Lung (tissue), 12 donors: Measurements from ENCODE around the gene THBS4. TPM values are rescaled to one million over a fixed set of nuclear protein-coding genes. Genes with fewer than 3 reads are reported as not detected.

Experiments
- ATAC-seq: fragments of 200-7000 bp; cut with Tn5 transposase; one replicate; pipeline ENCODE4 v1.9.1; 2020; ENCODE audit warnings: moderate number of reproducible peaks; ENCODE audit not compliant: insufficient read depth, low FRiP score
- DNase-seq, 3 donors: peaks; one replicate each; pipeline ENCODE4 v3.0.0-alpha.2; 2013 to 2017
- H3K27ac ChIP-seq, 2 donors: one replicate each; pipeline ENCODE4 v1.5.1; 2013; ENCODE audit warnings: mild to moderate bottlenecking in 2 of 2, moderate library complexity in 2 of 2, control low read depth in 1 of 2, inconsistent platforms in 1 of 2, low read depth in 1 of 2, low read length in 1 of 2
- H3K27me3 ChIP-seq, 3 donors: one replicate each; pipeline ENCODE4 v1.5.1; 2013; ENCODE audit warnings: low read length in 2 of 3; ENCODE audit not compliant: control insufficient read depth in 3 of 3, insufficient read depth in 3 of 3
- H3K36me3 ChIP-seq, 4 donors: one replicate each; pipeline ENCODE4 v1.5.1; 2013; ENCODE audit warnings: low read length in 4 of 4, mild to moderate bottlenecking in 1 of 4, moderate library complexity in 1 of 4; ENCODE audit not compliant: control insufficient read depth in 4 of 4, insufficient read depth in 4 of 4
- H3K4me1 ChIP-seq, 5 donors: one replicate each; pipeline ENCODE4 v1.5.1; 2013; ENCODE audit warnings: low read length in 5 of 5, mild to moderate bottlenecking in 2 of 5, moderate library complexity in 1 of 5; ENCODE audit not compliant: control insufficient read depth in 5 of 5, insufficient read depth in 5 of 5
- H3K4me3 ChIP-seq: one replicate; pipeline ENCODE4 v1.5.1; 2013; ENCODE audit warnings: mild to moderate bottlenecking, control low read depth, moderate library complexity
- H3K9ac ChIP-seq, 2 donors: one replicate each; pipeline ENCODE4 v1.5.1; 2013; ENCODE audit warnings: low read length in 2 of 2, control low read depth in 1 of 2; ENCODE audit not compliant: insufficient read depth in 1 of 2
- H3K9me3 ChIP-seq, 4 donors: one replicate each; pipeline ENCODE4 v1.5.1; 2013; ENCODE audit warnings: low read length in 3 of 4, mild to moderate bottlenecking in 1 of 4, moderate library complexity in 1 of 4; ENCODE audit not compliant: control insufficient read depth in 4 of 4, insufficient read depth in 3 of 4
- WGBS, 2 donors: extraction: QIAGEN DNeasy Blood & Tissue Kit; methylation state at CpG; one replicate each; pipeline ENCODE4 v1.1.7; 2013; 5-methylcytosine and 5-hydroxymethylcytosine counted together
- polyA plus RNA-seq, 2 donors: library from polyadenylated mRNA; stranded (reverse); fragments of 200-250 nt; gene quantifications; one replicate each; pipeline ENCODE4 v1.2.1, GENCODE V29; 2013
- total RNA-seq, 2 donors: library from RNA; depleted of rRNA in 1 of 2; stranded (reverse); fragments of >200 nt in 1 of 2; gene quantifications; one replicate each; pipeline ENCODE4 v1.2.1, GENCODE V29; 2014 to 2021
- TF ChIP-seq, protein P1 (sequence below): IDR thresholded peaks from 2 replicates; pipeline ENCODE4 v1.5.1; 2012; ENCODE audit warnings: mild to moderate bottlenecking; ENCODE audit errors: control extremely low read depth, extremely low read depth
- donor health status: control.
- donor health status: control.
- donor health status: Bipolar disorder and iron deficiency.
- donor health status: healthy.
- donor health status: DM: yes; HTN: yes; CAD: no.

The THBS4 gene
- total and polyA plus RNA-seq, 4 donors: 0.69 to 4.2 (median 1.3) TPM

DNA sequence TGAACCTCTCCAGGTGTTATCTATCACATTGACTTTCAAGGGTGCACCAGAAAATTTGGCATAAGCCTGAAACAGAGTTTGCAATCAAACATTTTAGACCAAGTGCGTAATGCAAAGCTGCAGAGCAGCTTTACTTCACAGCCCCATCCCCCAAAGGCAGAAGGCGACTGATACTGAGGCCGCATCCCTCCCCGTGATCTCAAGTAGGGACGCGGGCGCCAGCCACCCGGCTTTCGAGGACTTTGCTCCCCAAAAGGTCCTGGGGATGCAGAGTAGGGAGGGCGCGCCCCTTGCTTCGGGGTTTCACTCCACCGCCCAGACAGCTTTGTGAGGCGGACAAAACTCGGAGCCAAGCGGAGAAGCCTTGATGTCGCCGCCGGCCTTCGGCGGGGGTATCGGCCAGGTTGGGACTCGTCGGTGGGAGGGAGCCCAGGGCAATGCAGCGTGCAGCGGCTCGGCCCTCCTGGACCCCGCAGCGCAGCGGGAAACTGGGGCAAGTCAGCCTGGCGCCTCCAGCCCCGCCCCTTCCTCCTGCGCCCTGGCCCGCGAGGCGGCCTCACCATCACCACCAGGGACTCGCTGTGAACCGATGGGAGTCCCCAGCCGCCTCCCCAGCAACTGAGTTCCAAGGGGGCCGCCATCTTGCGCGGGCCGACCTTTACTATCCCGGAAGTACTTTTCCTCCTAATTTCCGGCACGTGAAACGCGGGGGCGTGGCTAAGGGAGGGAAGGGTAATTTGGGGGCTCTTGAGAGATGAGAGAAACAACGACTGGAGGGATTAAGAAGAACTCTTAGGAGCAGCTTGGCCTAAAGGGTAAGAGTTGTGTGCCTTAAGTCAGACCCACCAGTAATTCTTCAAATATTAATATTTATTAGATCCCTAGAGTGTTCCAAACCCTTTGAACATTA lies 44.3 kb upstream of the THBS4 start, which contains the start of gene MTX3:
Gene MTX3, minus strand, starts transcription at position 665 of the 910 bp plus-strand sequence. Its CDS starts 24 bp downstream, at position 641.
- H3K4me1 ChIP-seq: peaks cover 0 to 11% (median 6%) of the 10 kb centered on the region in 5 donors
- H3K4me3 ChIP-seq: peak within 1 kb of the TSS; percentile 80
- peak within 1 kb of the TSS; percentile 43 to 53 for H3K9ac ChIP-seq
- H3K9me3 ChIP-seq: no peaks in the 10 kb centered on the region
- TF ChIP-seq, protein P1, sequence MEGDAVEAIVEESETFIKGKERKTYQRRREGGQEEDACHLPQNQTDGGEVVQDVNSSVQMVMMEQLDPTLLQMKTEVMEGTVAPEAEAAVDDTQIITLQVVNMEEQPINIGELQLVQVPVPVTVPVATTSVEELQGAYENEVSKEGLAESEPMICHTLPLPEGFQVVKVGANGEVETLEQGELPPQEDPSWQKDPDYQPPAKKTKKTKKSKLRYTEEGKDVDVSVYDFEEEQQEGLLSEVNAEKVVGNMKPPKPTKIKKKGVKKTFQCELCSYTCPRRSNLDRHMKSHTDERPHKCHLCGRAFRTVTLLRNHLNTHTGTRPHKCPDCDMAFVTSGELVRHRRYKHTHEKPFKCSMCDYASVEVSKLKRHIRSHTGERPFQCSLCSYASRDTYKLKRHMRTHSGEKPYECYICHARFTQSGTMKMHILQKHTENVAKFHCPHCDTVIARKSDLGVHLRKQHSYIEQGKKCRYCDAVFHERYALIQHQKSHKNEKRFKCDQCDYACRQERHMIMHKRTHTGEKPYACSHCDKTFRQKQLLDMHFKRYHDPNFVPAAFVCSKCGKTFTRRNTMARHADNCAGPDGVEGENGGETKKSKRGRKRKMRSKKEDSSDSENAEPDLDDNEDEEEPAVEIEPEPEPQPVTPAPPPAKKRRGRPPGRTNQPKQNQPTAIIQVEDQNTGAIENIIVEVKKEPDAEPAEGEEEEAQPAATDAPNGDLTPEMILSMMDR: no peak
- ATAC-seq: peak; percentile 90
- no peaks in the 10 kb centered on the region for H3K27me3 ChIP-seq
- peaks cover 0 to 22% (median 4%) of the 10 kb centered on the region in 4 donors for H3K36me3 ChIP-seq
- peak within 1 kb of the TSS; percentile 73 to 76 for H3K27ac ChIP-seq
- peak; percentile 88 to 92 (median 92) for DNase-seq
- WGBS, 2 donors: 4 to 5% methylated on average over 36 to 50 of the region's 50 CpGs

DNA sequence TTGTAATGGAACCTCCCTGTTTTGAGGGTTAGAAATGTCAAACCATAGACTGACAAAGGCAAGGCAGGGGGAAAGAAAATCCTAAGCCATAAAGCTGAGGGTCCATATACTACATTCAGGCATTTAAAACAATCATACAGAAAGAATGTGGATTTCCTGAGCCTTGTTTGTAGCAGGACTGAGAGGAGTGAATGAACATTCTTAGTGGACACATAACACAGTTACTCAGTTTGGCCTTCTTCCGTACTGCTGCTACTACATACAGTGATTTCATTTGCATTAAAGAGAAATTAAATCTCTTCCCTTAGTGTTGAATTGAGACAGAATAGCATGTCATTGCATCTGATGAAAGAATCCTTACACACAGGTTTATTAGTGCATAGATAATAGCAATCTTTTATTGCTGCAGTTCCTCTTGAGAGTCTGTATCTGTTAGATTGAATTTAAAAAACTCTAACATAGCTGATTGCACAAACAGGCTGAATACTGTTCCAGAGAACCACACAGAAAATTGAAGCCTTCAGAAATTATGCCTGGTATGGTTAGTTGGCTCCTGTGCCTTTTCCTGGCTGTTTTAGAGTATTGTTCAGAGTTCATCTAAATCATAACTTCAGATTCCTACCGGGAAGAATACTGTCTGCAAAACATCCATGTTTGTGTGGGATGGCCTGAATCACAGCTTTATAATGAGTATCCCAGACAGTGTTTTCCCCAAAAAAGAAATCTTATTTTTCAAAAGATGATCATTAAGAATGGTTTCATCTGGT lies 42.1 kb upstream of the THBS4 start:
- no peaks in the 10 kb centered on the region for H3K27me3 ChIP-seq
- peaks cover 0 to 11% (median 6%) of the 10 kb centered on the region in 5 donors for H3K4me1 ChIP-seq
- no peak for ATAC-seq
- no peaks in the 10 kb centered on the region for H3K9me3 ChIP-seq
- no peak overlapping the region for H3K4me3 ChIP-seq
- no peak overlapping the region for H3K9ac ChIP-seq
- TF ChIP-seq, protein P1: no peak
- peaks cover 0 to 10% (median 1%) of the 10 kb centered on the region in 4 donors for H3K36me3 ChIP-seq
- no peak overlapping the region for H3K27ac ChIP-seq
- WGBS, 2 donors: 94 to 97% methylated on average over 2 of the region's 2 CpGs
- DNase-seq: no peak

DNA sequence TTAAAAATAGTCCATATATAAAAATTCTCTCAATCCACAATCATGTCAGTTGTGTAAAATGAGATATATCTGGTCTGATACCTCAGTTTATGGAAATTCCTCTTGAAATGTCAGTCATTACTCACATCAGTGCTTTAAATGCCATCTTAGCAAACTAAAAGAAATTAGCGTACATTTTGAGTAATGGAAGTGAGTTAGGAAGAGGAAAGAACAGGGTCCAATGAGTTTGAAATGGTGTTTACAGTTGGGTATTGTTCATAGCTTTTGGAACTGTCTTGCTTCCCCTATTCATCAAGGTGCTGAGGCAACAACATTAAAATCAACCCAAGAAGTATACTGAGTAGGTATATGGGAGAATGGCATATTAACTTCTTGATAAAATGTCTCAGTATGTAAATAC lies 35.4 kb upstream of the THBS4 start:
- Histone ChIP-seq H3K9me3 (no peaks in the 10 kb centered on the region), H3K27ac (no peak overlapping the region), H3K4me3 (no peak overlapping the region), H3K4me1 (no peaks in the 10 kb centered on the region), H3K36me3 (peaks cover 0 to 5% (median 0%) of the 10 kb centered on the region in 4 donors), H3K27me3 (no peaks in the 10 kb centered on the region), H3K9ac (no peak overlapping the region)
- 93 to 94% methylated on average over 1 of the region's 1 CpG for WGBS, 2 donors
- no peak for ATAC-seq
- no peak for DNase-seq
- TF ChIP-seq, protein P1: no peak
